HG03066 (cell line): ENCODE results near the gene ZSWIM4.
"Not testable (repeated sequence)": the region's sequence is repeated elsewhere in the genome, so short reads cannot be mapped to it uniquely, and the experiment has no call there.

Source experiments
- ATAC-seq: cut with Tn5 transposase; IDR thresholded peaks from one replicate; pipeline ENCODE4 v1.9.1; 2021; ENCODE audit warnings: low read depth; ENCODE audit not compliant: unreplicated experiment

The ZSWIM4 gene

DNA sequence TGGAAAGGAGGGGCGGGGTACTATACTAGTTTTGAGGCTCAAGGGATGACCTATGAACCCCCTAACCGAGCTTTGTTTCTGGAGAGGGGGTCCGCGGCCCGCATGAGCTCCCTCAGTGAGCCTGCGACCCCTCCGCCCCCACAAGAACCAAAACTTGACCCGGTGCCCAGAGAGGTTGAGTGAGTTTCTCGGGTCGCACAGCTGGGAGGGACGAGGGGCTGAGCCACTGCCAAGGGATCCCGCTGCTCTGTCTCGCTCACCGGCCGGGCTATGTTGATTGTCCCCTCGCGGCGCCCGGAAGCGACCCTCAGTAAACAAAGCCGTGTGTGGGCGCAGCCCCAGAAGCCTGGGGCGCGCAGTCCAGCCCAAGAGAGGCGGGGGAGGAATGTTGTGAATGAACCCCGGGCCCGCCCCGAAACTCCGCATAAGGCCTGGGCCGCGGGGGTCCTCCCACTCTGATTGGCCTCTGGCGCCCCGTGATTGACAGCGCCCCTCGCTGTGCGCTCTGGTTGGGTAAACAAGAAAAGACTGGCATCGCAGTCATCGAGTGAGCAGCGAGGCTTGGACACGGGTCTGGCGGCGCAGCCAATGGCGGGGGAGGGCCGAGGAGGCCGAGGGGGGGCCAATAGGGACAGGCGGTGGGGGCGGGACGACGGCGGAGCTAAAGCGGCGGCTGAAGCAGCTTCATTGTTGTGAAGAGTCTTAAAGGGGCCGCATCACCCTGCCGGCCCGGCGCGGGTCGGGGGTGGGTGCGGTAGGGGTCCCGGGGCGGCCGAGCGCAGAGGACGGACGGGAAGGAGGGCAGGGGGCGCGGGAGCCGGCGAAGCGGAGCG lies at the start of gene ZSWIM4:
Gene ZSWIM4 (plus strand): TSS at position 687 of the 833 bp plus-strand sequence. CDS start 206 bp downstream, outside the sequence.
- ATAC-seq: peak; percentile 88

DNA sequence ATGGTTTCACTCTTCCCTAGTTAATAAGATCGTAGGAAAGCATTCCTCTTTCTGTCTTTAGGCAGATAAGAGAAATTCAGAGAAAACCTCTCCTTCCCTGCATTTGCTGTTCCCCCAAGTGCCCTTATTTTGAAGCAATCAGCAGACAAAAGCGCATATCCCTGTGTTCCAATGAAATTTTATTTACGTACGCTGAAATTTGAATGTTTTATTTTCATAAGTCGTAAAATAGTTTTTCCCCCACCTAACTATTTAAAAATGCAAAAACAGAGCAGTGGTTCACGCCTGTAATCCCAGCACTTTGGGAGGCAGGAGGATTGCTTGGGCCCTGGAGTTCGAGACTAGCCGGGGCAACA lies 48.2 kb upstream of the ZSWIM4 start:
- ATAC-seq: no peak

DNA sequence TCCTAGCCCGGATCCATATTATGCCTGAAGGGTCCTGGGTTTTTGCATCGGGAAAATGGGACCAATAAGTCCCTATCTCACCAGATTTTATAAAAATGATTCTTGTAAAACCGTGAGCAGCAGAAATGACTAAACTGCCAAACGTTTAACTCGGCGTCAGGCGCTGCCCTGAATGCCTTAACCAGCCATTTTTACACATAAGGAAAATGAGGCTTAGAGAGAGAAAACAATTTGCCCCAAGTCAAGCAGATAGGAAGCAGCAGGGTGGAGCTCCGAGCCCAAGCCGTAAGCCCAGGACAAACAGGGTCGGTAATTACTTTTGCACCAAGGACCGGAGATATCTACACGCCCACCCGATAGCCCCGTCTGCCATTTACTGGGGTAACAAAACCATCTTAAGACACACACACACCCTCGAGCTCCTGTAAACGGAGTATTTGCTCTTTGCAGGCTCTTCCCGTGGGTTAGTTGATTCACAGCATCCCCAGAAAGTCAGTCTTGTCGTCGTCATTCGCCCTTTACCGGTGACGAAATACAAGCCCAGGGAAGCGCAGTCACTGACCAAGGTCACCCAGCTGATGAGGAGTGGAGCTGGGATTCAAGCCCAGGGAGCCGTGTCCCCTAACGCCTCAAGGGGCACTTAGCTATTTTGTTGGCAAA lies 46.9 kb upstream of the ZSWIM4 start:
- ATAC-seq: no peak

DNA sequence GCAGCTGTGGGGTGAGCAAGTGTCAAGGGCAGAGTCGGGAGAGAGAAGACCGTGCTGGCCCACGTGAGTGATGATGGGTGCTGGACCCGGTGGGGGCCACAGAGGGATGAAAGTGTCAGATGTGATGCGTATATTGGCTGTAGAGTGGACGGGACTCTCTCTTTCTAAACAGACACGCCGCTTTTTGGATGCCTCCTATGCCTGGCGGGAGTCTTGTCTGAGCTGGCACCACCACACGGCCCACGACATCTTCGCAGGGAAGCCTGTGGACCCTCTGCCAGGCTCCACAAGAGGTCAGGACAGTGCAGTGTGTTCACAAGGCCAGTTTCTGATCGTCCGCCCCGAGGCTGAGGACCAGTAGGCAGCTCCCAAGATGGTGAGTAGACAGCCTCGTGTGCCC lies 43.8 kb upstream of the ZSWIM4 start:
- ATAC-seq: no peak

DNA sequence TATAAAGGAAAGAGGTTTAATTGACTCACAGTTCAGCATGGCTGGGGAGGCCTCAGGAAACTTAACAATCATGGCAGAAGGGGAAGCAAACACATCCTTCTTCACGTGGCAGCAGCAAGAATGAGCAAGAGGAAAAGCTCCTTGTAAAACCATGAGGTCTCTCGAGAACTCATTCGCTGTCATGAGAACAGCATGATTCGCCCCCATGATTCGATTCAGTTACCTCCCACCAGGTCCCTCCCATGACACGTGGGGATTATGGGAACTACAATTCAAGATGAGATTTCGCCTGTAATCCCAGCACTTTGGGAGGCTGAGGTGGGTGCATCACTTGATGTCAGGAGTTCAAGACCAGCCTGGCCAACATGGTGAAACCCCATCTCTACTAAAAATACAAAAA lies 41.6 kb upstream of the ZSWIM4 start:
- not testable (repeated sequence) for ATAC-seq

DNA sequence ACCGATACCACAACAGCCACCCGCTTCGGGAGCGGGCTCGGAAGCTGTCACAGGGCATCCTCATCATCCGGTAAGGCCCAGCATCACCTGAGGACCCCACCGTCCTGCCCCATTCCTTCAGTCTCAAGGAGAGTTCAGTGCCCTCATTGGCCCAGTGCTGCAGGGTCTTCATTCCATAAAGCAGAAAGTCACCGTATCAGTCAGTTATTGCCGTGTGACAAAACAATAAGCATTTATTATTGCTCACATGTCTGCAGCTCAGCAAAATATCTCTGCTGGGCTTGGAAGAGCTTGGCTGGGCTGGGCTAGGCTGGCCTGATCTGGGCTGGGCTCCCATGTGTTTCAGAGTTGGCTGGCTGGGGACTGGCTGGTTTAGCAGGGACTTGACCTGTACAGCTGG lies 39.0 kb upstream of the ZSWIM4 start:
- no peak for ATAC-seq

DNA sequence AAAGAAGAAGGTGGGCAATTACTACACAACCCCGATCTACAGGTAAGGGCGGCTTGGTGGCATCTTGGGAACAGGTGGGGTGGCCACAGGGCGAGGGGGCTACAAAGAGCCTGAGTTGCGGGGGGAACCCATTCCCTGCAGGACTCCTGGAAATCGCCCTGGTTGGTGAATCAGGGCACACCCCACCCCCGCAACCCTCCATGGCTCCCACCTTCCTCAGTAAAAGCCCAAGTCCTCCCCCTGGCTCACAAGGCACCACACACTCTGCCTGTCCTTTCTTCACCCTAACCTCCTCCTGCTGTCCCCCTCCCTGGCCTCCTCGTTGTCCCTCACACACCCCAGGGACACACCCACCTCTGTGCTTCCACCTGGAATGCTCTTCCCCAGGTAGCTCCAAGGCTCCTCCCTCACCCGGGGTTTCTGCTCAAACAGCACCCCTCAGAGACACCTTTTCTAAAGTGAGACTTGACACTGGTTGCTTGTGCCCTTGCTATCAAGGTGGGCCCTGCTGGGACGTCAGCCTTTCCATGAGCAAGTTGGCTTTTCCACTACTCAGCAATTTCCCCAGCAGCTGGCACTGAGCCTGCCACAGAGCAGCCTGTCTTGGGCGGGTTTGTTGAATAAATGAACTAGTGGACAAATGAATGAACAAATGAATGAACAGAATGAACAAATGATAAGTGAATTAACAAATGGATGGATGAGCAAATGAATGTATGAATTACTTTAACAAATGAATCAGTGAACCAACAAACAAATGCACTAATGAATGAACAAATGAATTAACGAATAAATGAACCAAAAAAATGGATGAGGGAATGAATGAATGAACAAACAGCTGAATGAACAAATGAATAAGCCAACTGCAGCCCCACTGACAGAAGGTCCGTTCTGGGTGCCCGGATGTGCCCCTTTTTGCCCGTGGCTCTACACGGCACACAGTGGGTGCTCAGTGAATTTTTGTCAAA lies 37.2 kb upstream of the ZSWIM4 start:
- ATAC-seq: no peak

DNA sequence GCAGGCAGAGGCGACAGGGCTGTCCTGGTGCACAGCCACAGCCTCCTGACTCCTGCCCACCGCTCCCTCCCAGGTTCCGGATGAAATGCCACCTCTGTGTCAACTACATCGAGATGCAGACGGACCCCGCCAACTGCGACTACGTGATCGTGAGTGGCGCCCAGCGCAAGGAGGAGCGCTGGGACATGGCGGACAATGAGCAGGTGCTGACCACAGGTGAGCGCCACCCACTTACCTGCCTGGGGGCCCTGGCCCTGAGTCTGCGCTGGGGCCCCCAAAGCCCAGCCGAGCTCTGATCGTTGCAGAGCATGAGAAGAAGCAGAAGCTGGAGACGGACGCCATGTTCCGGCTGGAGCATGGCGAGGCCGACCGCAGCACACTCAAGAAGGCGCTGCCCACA lies 36.4 kb upstream of the ZSWIM4 start:
- no peak for ATAC-seq

DNA sequence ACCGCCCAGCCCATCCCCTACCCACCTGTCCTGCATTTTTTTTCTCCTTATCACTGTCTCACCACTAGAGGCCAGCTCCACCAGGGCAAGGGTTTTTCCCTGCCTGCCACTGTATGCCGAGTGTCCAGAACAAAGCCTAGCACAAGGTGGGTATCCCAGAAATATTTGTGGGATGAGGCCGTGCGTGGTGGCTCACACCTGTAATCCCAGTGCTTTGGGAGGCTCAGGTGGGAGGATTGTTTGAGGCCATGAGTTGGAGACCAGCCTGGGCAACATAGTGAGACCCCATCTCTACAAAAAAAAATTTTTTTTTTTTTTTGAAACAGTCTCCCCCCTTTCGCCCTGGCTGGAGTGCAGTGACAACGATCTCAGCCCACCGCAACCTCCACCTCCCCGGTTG lies 33.8 kb upstream of the ZSWIM4 start:
- no peak for ATAC-seq

DNA sequence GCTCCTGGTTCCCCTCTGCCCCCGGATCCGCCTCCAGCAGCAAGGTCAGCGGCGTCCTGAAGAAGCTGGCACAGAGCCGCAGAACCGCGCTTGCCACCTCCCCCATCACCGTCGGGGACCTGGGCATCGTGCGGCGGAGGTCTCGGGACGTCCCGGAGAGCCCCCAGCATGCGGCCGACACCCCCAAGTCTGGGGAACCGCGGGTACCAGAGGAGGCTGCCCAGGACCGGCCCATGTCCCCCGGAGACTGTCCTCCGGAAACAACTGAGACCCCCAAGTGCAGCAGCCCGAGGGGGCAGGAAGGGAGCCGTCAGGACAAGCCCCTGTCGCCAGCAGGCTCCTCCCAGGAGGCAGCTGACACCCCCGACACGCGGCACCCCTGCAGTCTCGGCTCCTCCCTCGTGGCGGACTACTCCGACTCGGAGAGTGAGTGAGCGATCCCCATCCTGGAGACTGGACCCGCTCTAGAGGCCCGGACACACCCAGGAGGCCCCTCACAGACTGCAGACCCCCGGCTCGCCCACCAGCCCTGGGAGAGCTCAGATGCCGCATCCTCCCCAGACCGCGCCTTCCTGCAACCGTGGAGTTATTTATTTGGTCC lies 32.5 kb upstream of the ZSWIM4 start:
- no peak for ATAC-seq

DNA sequence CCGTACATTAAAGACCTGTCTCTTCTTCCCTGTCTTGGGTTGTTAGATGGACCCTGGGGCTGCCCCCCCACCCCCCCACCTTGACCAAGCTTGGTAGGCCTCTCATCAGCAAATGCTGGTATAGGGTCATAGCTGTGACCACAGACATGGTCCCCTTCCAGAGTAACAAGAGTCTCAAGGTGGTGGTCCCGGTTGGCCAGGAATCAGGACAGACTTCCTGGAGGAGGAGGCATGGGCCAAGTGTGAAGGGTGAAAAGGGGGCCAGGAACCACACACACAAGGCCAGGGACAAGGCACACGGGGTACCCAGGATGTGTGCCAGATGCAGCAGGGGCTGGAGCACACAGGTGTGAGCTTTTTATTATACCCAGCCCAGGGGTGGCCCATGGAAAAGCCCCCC lies 32.0 kb upstream of the ZSWIM4 start:
- no peak for ATAC-seq

DNA sequence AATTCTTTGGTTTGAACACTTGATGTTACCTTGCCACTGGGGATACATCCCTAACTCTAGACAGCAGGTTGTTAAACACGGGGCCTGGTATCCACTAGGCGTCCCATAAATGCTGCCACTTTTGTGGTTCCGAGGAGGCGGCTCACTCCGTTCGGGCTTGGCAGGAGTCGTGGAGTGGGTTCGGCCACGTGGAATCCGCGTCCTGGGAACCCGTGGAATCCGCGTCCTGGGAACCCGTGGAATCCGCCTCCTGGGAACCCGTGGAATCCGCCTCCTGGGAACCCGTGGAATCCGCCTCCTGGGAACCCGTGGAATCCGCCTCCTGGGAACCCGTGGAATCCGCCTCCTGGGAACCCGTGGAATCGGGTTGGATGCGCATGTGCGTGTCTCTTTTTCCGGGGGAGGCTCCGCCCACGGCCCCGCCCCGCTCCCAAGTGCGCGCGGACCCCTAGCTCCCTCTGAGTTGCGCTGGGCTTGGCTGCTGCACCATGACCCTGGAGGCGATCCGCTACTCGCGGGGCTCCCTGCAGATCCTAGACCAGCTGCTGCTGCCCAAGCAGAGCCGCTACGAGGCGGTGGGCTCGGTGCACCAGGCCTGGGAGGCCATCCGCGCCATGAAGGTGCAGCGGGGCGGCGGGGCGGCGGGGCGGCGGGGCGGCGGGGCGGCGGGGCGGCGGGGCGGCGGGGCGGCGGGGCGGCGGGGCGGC lies 31.0 kb upstream of the ZSWIM4 start, which contains the start of gene MRI1:
Gene MRI1 (plus strand): TSS at position 422 of the 707 bp plus-strand sequence. CDS start 67 bp downstream, at position 489.
- ATAC-seq: no peak

DNA sequence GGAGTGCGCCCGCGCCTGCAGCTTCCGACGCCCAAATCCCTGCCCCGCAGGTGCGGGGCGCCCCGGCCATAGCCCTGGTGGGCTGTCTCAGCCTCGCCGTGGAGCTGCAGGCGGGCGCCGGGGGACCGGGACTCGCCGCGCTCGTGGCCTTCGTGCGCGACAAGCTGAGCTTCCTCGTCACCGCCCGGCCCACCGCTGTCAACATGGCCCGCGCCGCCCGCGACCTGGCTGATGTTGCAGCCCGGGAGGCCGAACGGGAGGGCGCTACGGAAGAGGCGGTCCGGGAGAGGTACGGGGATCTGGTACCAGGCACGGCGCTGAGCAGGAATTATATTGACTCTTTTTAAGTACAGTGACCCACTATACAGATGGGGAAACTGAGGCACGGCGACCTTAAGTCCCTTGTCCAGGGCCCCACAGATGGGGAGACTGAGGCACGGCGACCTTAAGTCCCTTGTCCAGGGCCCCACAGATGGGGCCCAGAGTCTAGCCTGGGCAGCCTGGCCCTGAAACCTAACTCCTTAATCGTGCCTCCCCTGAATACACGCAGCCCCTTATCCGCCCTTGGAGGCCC lies 30.3 kb upstream of the ZSWIM4 start:
- ATAC-seq: no peak

DNA sequence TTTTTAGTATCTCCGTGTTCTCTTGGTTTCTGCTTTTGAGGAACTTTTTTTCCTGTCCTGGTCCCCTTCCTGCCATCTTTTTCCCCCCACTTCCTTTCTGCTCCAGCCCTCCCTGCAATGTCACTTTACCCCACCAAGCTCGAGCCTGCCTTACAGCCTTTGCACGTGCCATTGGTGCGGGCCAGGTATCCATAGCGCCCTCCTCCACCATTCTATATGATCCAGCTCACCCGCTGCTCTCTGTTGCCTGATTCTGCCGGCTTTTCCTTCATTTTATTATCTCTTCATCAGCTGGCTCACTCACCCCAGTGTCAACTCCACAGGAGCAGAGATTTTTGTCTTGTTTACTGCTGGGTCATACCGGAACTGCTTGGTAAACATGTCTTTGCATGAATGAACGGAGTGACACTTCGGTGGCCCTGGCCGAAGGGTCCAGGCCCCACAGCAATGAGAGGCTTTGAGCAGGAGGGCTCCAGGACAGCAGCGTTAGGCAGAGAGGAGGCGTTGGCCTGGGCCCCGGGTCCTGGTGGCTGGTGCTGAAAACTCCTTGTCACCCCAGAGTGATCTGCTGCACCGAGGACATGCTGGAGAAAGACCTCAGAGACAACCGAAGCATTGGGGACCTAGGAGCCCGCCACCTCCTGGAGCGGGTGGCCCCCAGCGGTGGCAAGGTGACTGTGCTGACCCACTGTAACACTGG lies 29.7 kb upstream of the ZSWIM4 start:
- no peak for ATAC-seq

DNA sequence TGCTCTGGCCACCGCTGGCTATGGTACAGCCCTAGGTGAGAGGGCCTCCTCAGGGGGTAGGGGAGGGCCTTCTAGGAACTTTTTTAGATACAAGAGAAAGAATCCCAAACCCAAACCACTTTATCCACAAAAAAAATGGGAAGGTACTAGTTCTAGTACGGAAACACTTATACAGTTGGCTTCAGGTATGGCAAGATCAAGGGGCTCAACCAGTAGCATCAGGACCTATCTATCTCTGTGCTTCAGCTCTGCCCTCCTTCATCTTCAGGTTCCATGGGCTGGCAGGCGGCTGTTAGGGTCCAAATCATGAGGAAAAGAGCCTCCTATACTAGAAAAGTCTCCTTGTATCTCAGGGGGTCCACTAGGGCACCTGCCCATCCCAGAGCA lies 29.2 kb upstream of the ZSWIM4 start:
- no peak for ATAC-seq

DNA sequence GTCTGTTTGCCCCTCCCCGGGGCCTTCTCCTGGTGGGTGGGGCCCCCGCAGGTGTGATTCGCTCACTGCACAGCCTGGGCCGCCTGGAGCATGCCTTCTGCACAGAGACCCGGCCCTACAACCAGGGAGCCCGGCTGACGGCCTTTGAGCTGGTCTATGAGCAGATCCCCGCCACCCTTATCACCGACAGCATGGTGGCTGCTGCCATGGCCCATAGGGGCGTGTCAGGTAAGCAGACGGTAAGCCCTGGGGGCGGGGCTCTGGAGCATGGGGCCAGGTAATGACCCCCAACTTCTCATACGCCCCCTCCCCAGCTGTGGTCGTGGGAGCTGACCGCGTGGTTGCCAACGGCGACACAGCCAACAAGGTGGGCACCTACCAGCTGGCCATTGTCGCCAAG lies 26.7 kb upstream of the ZSWIM4 start:
- ATAC-seq: no peak

DNA sequence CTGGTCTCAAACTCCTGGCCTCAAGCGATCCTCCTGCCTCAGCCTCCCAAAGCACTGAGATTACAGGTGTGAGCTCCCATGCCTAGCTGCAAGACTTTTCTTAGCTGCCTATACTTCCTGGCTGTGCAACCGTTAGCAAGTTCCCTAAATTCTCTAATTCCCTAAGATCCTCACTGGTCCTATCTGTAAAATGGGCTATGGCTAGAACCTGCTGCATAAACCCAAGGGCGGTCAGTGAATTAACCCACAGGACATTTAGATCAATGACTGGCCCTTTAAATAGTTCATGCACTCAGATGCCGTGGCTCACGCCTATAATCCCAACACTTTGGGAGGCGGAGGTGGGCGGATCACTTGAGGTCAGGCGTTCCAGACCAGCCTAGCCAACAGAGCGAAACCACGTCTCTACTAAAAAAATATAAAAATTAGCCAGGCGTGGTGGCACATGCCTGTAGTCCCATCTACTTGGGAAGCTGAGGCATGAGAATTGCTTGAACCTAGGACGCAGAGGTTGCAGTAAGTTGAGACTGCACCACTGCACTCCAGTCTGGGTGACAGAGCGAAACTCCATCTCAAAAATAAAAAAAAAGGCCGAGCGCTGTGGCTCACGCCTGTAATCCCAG lies 25.1 kb upstream of the ZSWIM4 start:
- no peak for ATAC-seq
